ENCODE data around the gene ZDHHC11B. TPM values are rescaled to one million over a fixed set of nuclear protein-coding genes. Genes with fewer than 3 reads are reported as not detected.
"Not testable (repeated sequence)": the region's sequence is repeated elsewhere in the genome, so short reads cannot be mapped to it uniquely, and the experiment has no call there.

The ZDHHC11B gene
- total RNA-seq, 2 experiments from 2014 or later, result 0.59 TPM; not detected in 1

DNA sequence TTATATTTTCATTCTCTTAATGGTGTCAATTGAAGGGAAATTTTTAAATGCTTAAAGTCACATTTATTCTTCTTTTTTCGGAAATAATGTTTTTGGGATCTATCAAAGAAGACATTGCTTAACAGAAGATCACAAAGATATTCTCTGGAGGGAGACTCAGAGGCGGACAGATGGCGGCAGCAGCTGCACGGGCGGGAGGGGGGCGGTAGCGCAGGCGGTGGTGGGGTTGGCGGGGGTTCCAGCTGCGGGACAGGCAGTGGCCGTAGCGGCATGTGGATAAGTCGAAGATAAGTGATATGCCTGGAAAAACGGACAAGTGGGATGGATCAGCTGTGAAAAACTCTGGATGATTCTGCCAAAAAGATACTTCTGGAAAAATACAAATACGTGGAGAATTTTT is 31.6 kb upstream of the ZDHHC11B start:
- Mint-ChIP-seq H3K4me3 (no peak overlapping the region), H3K27ac (no peak overlapping the region), H3K36me3 (ENCODE audit: low read depth) (no peaks in the 10 kb centered on the region), H3K4me1 (ENCODE audit: low read depth) (no peaks in the 10 kb centered on the region), H3K9me3 (no peaks in the 10 kb centered on the region), H3K27me3 (peaks cover 4% of the 10 kb centered on the region)
- DNase-seq (no peak), ATAC-seq (no peak)
- CTCF ChIA-PET, result no interaction called here
- TF ChIP-seq CTCF (IDR thresholded peaks at IDR 0.05), result no peak
- POLR2A ChIA-PET, result no interaction called here
- intact Hi-C loops (cut with micrococcal nuclease), result no loop called here

GRCh38 chr5:815449-815848 is 30.9 kb upstream of the ZDHHC11B start:
- POLR2A ChIA-PET, result no interaction called here
- DNase-seq (no peak), ATAC-seq (no peak)
- intact Hi-C loops (cut with micrococcal nuclease), result no loop called here
- Mint-ChIP-seq H3K4me3 (no peak overlapping the region), H3K9me3 (no peaks in the 10 kb centered on the region), H3K27ac (no peak overlapping the region), H3K27me3 (peaks cover 4% of the 10 kb centered on the region), H3K36me3 (ENCODE audit: low read depth) (no peaks in the 10 kb centered on the region), H3K4me1 (ENCODE audit: low read depth) (no peaks in the 10 kb centered on the region)
- no peak for TF ChIP-seq CTCF (IDR thresholded peaks at IDR 0.05)
- CTCF ChIA-PET, result no interaction called here

- ATAC-seq; intact Hi-C loops (cut with micrococcal nuclease); H3K36me3 Mint-ChIP-seq (ENCODE audit: low read depth); H3K27me3 Mint-ChIP-seq; DNase-seq; H3K4me3 Mint-ChIP-seq; POLR2A ChIA-PET; H3K9me3 Mint-ChIP-seq; CTCF ChIA-PET; H3K4me1 Mint-ChIP-seq (ENCODE audit: low read depth); H3K27ac Mint-ChIP-seq: not testable (repeated sequence)
These were observed 29.0 kb upstream of the ZDHHC11B start for GRCh38 chr5:813575-813974.

- H3K27me3 Mint-ChIP-seq; ATAC-seq; H3K4me3 Mint-ChIP-seq; H3K4me1 Mint-ChIP-seq (ENCODE audit: low read depth); H3K27ac Mint-ChIP-seq; H3K9me3 Mint-ChIP-seq; H3K36me3 Mint-ChIP-seq (ENCODE audit: low read depth); intact Hi-C loops (cut with micrococcal nuclease); CTCF ChIA-PET; POLR2A ChIA-PET; DNase-seq: not testable (repeated sequence)
These were observed 26.9 kb upstream of the ZDHHC11B start for GRCh38 chr5:811384-811783.

- ATAC-seq; CTCF ChIA-PET; POLR2A ChIA-PET; H3K27me3 Mint-ChIP-seq; intact Hi-C loops (cut with micrococcal nuclease); H3K9me3 Mint-ChIP-seq; H3K4me1 Mint-ChIP-seq (ENCODE audit: low read depth); H3K4me3 Mint-ChIP-seq; H3K27ac Mint-ChIP-seq; DNase-seq; H3K36me3 Mint-ChIP-seq (ENCODE audit: low read depth): not testable (repeated sequence)
These were observed 23.4 kb upstream of the ZDHHC11B start for GRCh38 chr5:807719-808514.

DNA sequence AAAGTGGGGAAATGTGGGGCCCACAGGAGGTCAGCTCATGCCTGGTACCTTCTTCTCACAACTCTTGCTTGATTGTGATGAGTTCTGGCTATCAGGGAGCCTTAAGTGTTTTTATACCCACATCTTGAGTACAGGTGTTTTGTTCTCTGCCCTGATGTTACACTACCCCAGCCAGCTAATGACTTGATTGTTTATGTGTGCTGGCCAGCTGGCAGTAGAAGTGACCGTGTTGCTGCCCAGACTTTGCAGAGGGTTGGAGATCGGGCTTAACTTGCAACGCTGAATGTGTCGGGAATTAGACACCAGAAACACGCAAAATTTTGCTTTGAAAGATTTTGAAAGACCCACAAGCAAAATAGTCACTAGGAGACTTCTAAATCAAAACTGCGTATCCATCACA is 16.9 kb upstream of the ZDHHC11B start:
- Mint-ChIP-seq H3K4me3 (no peak overlapping the region), H3K9me3 (peaks cover 9% of the 10 kb centered on the region), H3K36me3 (ENCODE audit: low read depth) (peaks cover 7% of the 10 kb centered on the region), H3K27ac (no peak overlapping the region), H3K4me1 (ENCODE audit: low read depth) (no peaks in the 10 kb centered on the region), H3K27me3 (peaks cover 2% of the 10 kb centered on the region)
- ChIA-PET POLR2A (no interaction called here), CTCF (no interaction called here)
- ATAC-seq (no peak), DNase-seq (no peak)
- intact Hi-C loops (cut with micrococcal nuclease), result no loop called here
- no peak for TF ChIP-seq CTCF (IDR thresholded peaks at IDR 0.05)

GRCh38 chr5:801055-801454 is 16.5 kb upstream of the ZDHHC11B start:
- ATAC-seq; intact Hi-C loops (cut with micrococcal nuclease); POLR2A ChIA-PET; H3K4me3 Mint-ChIP-seq; H3K9me3 Mint-ChIP-seq; DNase-seq; H3K27me3 Mint-ChIP-seq; H3K4me1 Mint-ChIP-seq (ENCODE audit: low read depth); CTCF ChIA-PET; H3K27ac Mint-ChIP-seq; H3K36me3 Mint-ChIP-seq (ENCODE audit: low read depth): not testable (repeated sequence)

DNA sequence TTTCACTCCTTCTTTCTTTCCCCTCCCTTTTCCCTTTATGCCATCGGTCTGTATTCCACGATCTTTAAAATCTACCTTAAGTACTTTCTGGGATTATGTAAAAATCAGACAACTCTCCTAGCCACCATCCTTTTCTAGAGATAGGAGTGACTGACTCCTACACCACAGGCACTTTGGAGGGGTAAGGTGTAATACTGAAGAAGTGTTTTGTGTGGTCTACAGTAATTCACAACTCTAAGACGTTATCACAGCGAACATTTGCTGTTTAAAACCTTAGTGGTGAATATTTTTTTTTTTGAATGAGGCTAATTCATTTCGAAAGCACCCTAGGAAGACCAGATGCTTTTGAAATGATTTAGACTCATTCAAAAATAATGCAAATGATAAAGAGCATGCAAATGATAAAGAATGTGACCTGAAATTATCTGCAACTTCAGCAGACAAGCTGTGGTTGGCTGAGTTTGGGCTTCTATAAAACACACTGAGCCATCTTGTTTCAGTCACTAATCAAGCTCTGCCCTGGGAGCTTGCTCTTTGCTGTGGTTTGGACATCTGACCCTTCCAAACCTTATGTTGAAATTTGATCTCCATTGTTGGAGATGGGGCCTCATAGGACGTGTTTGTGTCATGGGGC is 14.1 kb upstream of the ZDHHC11B start:
- not testable (repeated sequence) for H3K4me1 Mint-ChIP-seq (ENCODE audit: low read depth); ATAC-seq

DNA sequence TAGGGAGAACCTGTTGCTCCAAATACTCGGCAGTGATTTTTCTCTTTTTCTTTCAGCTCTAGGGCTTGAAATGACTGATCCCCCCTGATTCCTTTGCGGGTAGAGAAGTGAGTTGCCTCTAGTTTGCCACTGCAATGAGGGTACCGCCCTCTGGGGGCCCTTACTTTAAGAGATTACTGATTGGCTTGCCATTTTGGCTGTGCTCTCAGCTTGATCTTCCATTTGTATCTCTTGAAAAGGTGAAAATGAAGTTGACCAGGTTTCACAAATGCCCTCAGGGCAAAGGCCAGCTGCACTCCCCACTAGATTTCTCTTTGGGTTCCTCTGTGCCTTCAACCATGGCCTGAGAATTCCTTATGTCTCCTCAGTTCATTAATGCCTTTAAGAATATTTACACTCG is 13.5 kb upstream of the ZDHHC11B start:
- CTCF ChIA-PET; H3K36me3 Mint-ChIP-seq (ENCODE audit: low read depth); H3K4me3 Mint-ChIP-seq; DNase-seq; POLR2A ChIA-PET; H3K27ac Mint-ChIP-seq; intact Hi-C loops (cut with micrococcal nuclease); H3K4me1 Mint-ChIP-seq (ENCODE audit: low read depth); H3K27me3 Mint-ChIP-seq; ATAC-seq: not testable (repeated sequence)
- peaks cover 17% of the 10 kb centered on the region for H3K9me3 Mint-ChIP-seq

More for the DNA sequence above, 14.1 kb upstream of the ZDHHC11B start:
- H3K27me3 Mint-ChIP-seq; CTCF ChIA-PET; POLR2A ChIA-PET; H3K27ac Mint-ChIP-seq; H3K4me3 Mint-ChIP-seq; intact Hi-C loops (cut with micrococcal nuclease); DNase-seq; H3K36me3 Mint-ChIP-seq (ENCODE audit: low read depth): not testable (repeated sequence)
- peaks cover 11% of the 10 kb centered on the region for H3K9me3 Mint-ChIP-seq

All from activated CD8-positive, alpha-beta T cell treated with anti-CD3 and anti-CD28 coated beads for 36 hours (primary cell).